Measurements from ENCODE around the gene CAD.

The CAD gene

GRCh38 chr2:27284996-27285395 lies 67.8 kb downstream of the CAD start:
- DNase-seq: no peak

GRCh38 chr2:27285481-27285880 lies 68.3 kb downstream of the CAD start:
- no peak for DNase-seq

- DNase-seq: no peak
These were observed 71.4 kb downstream of the CAD start for GRCh38 chr2:27288610-27289009.

- DNase-seq: no peak
These were observed 73.4 kb downstream of the CAD start for GRCh38 chr2:27290549-27290948.

GRCh38 chr2:27291865-27292264 lies 74.7 kb downstream of the CAD start:
- no peak for DNase-seq

All from eye (tissue), 1 donor.